ENCODE results near the gene CMTM1.
"Not testable (repeated sequence)": the region's sequence is repeated elsewhere in the genome, so short reads cannot be mapped to it uniquely, and the experiment has no call there.

Gene CMTM1

GRCh38 chr16:66620429-66620795 lies 54.2 kb downstream of the CMTM1 start:
- Histone ChIP-seq H3K4me2 (no peak overlapping the region), H3K79me2 (ENCODE audit: insufficient read depth, low read depth) (no peaks in the 10 kb centered on the region), H3K27me3 (ENCODE audit: insufficient read depth, low read depth) (no peaks in the 10 kb centered on the region), H3K27ac (no peak overlapping the region), H3K4me3 (IDR thresholded peaks at IDR 0.05; ENCODE audit: insufficient read depth, low read depth, low read length) (no peak overlapping the region), H3K9ac (no peak overlapping the region), H2AFZ (ENCODE audit: low read depth) (no peak overlapping the region), H4K20me1 (ENCODE audit: insufficient read depth) (no peaks in the 10 kb centered on the region), H3K36me3 (ENCODE audit: insufficient read depth) (no peaks in the 10 kb centered on the region), H3K4me1 (ENCODE audit: low read depth, poor library complexity, severe bottlenecking) (no peaks in the 10 kb centered on the region)
- TF ChIP-seq CTCF (conservative IDR thresholded peaks at IDR 0.05; ENCODE audit: low read depth, low read length): no peak

GRCh38 chr16:66621973-66622372 lies 55.7 kb downstream of the CMTM1 start:
- no peaks in the 10 kb centered on the region for H3K36me3 ChIP-seq (ENCODE audit: insufficient read depth)
- no peaks in the 10 kb centered on the region for H3K79me2 ChIP-seq (ENCODE audit: insufficient read depth, low read depth)
- H4K20me1 ChIP-seq (ENCODE audit: insufficient read depth): no peaks in the 10 kb centered on the region
- H3K9ac ChIP-seq: no peak overlapping the region
- H3K4me2 ChIP-seq: no peak overlapping the region
- H3K4me3 ChIP-seq (IDR thresholded peaks at IDR 0.05; ENCODE audit: insufficient read depth, low read depth, low read length): no peak overlapping the region
- no peak for TF ChIP-seq CTCF (conservative IDR thresholded peaks at IDR 0.05; ENCODE audit: low read depth, low read length)
- H2AFZ ChIP-seq (ENCODE audit: low read depth): no peak overlapping the region
- H3K27me3 ChIP-seq (ENCODE audit: insufficient read depth, low read depth): no peaks in the 10 kb centered on the region
- H3K27ac ChIP-seq: no peak overlapping the region
- H3K4me1 ChIP-seq (ENCODE audit: low read depth, poor library complexity, severe bottlenecking): no peaks in the 10 kb centered on the region

GRCh38 chr16:66622863-66623262 lies 56.6 kb downstream of the CMTM1 start:
- H3K4me2 ChIP-seq: no peak overlapping the region

GRCh38 chr16:66623755-66624154 lies 57.5 kb downstream of the CMTM1 start:
- Histone ChIP-seq H2AFZ (ENCODE audit: low read depth) (no peak overlapping the region), H3K36me3 (ENCODE audit: insufficient read depth) (no peaks in the 10 kb centered on the region), H3K4me3 (IDR thresholded peaks at IDR 0.05; ENCODE audit: insufficient read depth, low read depth, low read length) (no peak overlapping the region), H3K9ac (no peak overlapping the region), H3K4me1 (ENCODE audit: low read depth, poor library complexity, severe bottlenecking) (no peaks in the 10 kb centered on the region), H4K20me1 (ENCODE audit: insufficient read depth) (no peaks in the 10 kb centered on the region), H3K27ac (no peak overlapping the region), H3K4me2 (no peak overlapping the region), H3K79me2 (ENCODE audit: insufficient read depth, low read depth) (no peaks in the 10 kb centered on the region), H3K27me3 (ENCODE audit: insufficient read depth, low read depth) (no peaks in the 10 kb centered on the region)
- TF ChIP-seq CTCF (conservative IDR thresholded peaks at IDR 0.05; ENCODE audit: low read depth, low read length): no peak

More at GRCh38 chr16:66622863-66623262, 56.6 kb downstream of the CMTM1 start:
- Histone ChIP-seq H3K9ac (no peak overlapping the region), H3K36me3 (ENCODE audit: insufficient read depth) (no peaks in the 10 kb centered on the region), H2AFZ (ENCODE audit: low read depth) (no peak overlapping the region), H3K4me3 (IDR thresholded peaks at IDR 0.05; ENCODE audit: insufficient read depth, low read depth, low read length) (no peak overlapping the region), H3K4me1 (ENCODE audit: low read depth, poor library complexity, severe bottlenecking) (no peaks in the 10 kb centered on the region), H3K79me2 (ENCODE audit: insufficient read depth, low read depth) (no peaks in the 10 kb centered on the region), H3K27me3 (ENCODE audit: insufficient read depth, low read depth) (no peaks in the 10 kb centered on the region), H3K27ac (no peak overlapping the region), H4K20me1 (ENCODE audit: insufficient read depth) (no peaks in the 10 kb centered on the region)
- TF ChIP-seq CTCF (conservative IDR thresholded peaks at IDR 0.05; ENCODE audit: low read depth, low read length): no peak

GRCh38 chr16:66627611-66628378 lies 61.6 kb downstream of the CMTM1 start:
- H3K4me3 ChIP-seq (IDR thresholded peaks at IDR 0.05; ENCODE audit: insufficient read depth, low read depth, low read length); H2AFZ ChIP-seq (ENCODE audit: low read depth); H4K20me1 ChIP-seq (ENCODE audit: insufficient read depth); H3K27me3 ChIP-seq (ENCODE audit: insufficient read depth, low read depth); H3K4me1 ChIP-seq (ENCODE audit: low read depth, poor library complexity, severe bottlenecking); H3K79me2 ChIP-seq (ENCODE audit: insufficient read depth, low read depth); H3K9ac ChIP-seq; H3K4me2 ChIP-seq; H3K27ac ChIP-seq; H3K36me3 ChIP-seq (ENCODE audit: insufficient read depth): not testable (repeated sequence)
